ENCODE measurements around the gene CERS6.
"Not testable (repeated sequence)": the region's sequence is repeated elsewhere in the genome, so short reads cannot be mapped to it uniquely, and the experiment has no call there.

The CERS6 gene

GRCh38 chr2:168490015-168490874, 34.2 kb downstream of the CERS6 start:
- no peaks in the 10 kb centered on the region for H3K36me3 Mint-ChIP-seq (ENCODE audit: low read depth)
- H3K27me3 Mint-ChIP-seq = no peaks in the 10 kb centered on the region
- H3K4me3 Mint-ChIP-seq = peak overlapping the region; percentile 76
- H3K4me1 Mint-ChIP-seq (ENCODE audit: low read depth) = peaks cover 26% of the 10 kb centered on the region
- intact Hi-C loops (cut with micrococcal nuclease) = loop anchor here (2.0 kb wide), 1 partner anchor 33 kb away; the partner anchor contains the start of gene CERS6
- peak overlapping the region; percentile 78 for H3K27ac Mint-ChIP-seq
- no peaks in the 10 kb centered on the region for H3K9me3 Mint-ChIP-seq

GRCh38 chr2:168490946-168491605, 35.0 kb downstream of the CERS6 start:
- peak overlapping the region; percentile 78 for H3K27ac Mint-ChIP-seq
- H3K4me1 Mint-ChIP-seq (ENCODE audit: low read depth) = peaks cover 22% of the 10 kb centered on the region
- intact Hi-C loops (cut with micrococcal nuclease) = loop anchor here (2.0 kb wide), 1 partner anchor 34 kb away; the partner anchor contains the start of gene CERS6
- H3K4me3 Mint-ChIP-seq = peak overlapping the region; percentile 76
- H3K27me3 Mint-ChIP-seq = no peaks in the 10 kb centered on the region
- H3K36me3 Mint-ChIP-seq (ENCODE audit: low read depth) = peaks cover 7% of the 10 kb centered on the region
- no peaks in the 10 kb centered on the region for H3K9me3 Mint-ChIP-seq

- H3K27me3 Mint-ChIP-seq; H3K4me3 Mint-ChIP-seq; H3K9me3 Mint-ChIP-seq; H3K36me3 Mint-ChIP-seq (ENCODE audit: low read depth); H3K27ac Mint-ChIP-seq: not testable (repeated sequence)
- H3K4me1 Mint-ChIP-seq (ENCODE audit: low read depth) = peaks cover 22% of the 10 kb centered on the region
- intact Hi-C loops (cut with micrococcal nuclease) = loop anchor here (2.0 kb wide), 1 partner anchor 35 kb away; the partner anchor contains the start of gene CERS6
Observed at GRCh38 chr2:168491728-168492127, 35.7 kb downstream of the CERS6 start.

GRCh38 chr2:168493219-168493618, 37.1 kb downstream of the CERS6 start:
- H3K27ac Mint-ChIP-seq; intact Hi-C loops (cut with micrococcal nuclease): not testable (repeated sequence)

GRCh38 chr2:168494190-168494711, 38.2 kb downstream of the CERS6 start:
- intact Hi-C loops (cut with micrococcal nuclease) = no loop called here
- H3K27ac Mint-ChIP-seq = no peak overlapping the region
- no peaks in the 10 kb centered on the region for H3K27me3 Mint-ChIP-seq
- H3K36me3 Mint-ChIP-seq (ENCODE audit: low read depth) = peaks cover 12% of the 10 kb centered on the region
- no peak overlapping the region for H3K4me3 Mint-ChIP-seq
- H3K9me3 Mint-ChIP-seq = no peaks in the 10 kb centered on the region
- peaks cover 18% of the 10 kb centered on the region for H3K4me1 Mint-ChIP-seq (ENCODE audit: low read depth)

More at GRCh38 chr2:168493219-168493618, 37.1 kb downstream of the CERS6 start:
- not testable (repeated sequence) for H3K9me3 Mint-ChIP-seq; H3K36me3 Mint-ChIP-seq (ENCODE audit: low read depth); H3K4me3 Mint-ChIP-seq; H3K27me3 Mint-ChIP-seq
- H3K4me1 Mint-ChIP-seq (ENCODE audit: low read depth) = peaks cover 22% of the 10 kb centered on the region

- intact Hi-C loops (cut with micrococcal nuclease) = no loop called here
- Mint-ChIP-seq H3K4me1 (ENCODE audit: low read depth) (peaks cover 5% of the 10 kb centered on the region), H3K36me3 (ENCODE audit: low read depth) (peaks cover 17% of the 10 kb centered on the region), H3K9me3 (peaks cover 10% of the 10 kb centered on the region), H3K27me3 (no peaks in the 10 kb centered on the region), H3K4me3 (no peak overlapping the region), H3K27ac (no peak overlapping the region)
Observed at GRCh38 chr2:168495524-168495923, 39.5 kb downstream of the CERS6 start.

GRCh38 chr2:168496906-168497305, 40.8 kb downstream of the CERS6 start:
- Mint-ChIP-seq H3K9me3 (peaks cover 24% of the 10 kb centered on the region), H3K36me3 (ENCODE audit: low read depth) (peaks cover 20% of the 10 kb centered on the region), H3K4me3 (no peak overlapping the region), H3K27me3 (no peaks in the 10 kb centered on the region), H3K27ac (no peak overlapping the region), H3K4me1 (ENCODE audit: low read depth) (no peaks in the 10 kb centered on the region)
- intact Hi-C loops (cut with micrococcal nuclease) = no loop called here

GRCh38 chr2:168499500-168499899, 43.4 kb downstream of the CERS6 start:
- H3K4me3 Mint-ChIP-seq = no peak overlapping the region
- H3K27ac Mint-ChIP-seq = no peak overlapping the region
- H3K9me3 Mint-ChIP-seq = peaks cover 41% of the 10 kb centered on the region
- peaks cover 34% of the 10 kb centered on the region for H3K36me3 Mint-ChIP-seq (ENCODE audit: low read depth)
- H3K27me3 Mint-ChIP-seq = no peaks in the 10 kb centered on the region
- H3K4me1 Mint-ChIP-seq (ENCODE audit: low read depth) = peaks cover 12% of the 10 kb centered on the region
- intact Hi-C loops (cut with micrococcal nuclease) = no loop called here

- Mint-ChIP-seq H3K27me3 (no peaks in the 10 kb centered on the region), H3K27ac (no peak overlapping the region), H3K36me3 (ENCODE audit: low read depth) (peaks cover 32% of the 10 kb centered on the region), H3K4me3 (no peak overlapping the region), H3K4me1 (ENCODE audit: low read depth) (peaks cover 16% of the 10 kb centered on the region), H3K9me3 (peaks cover 41% of the 10 kb centered on the region)
- intact Hi-C loops (cut with micrococcal nuclease) = no loop called here
Observed at GRCh38 chr2:168500516-168500915, 44.4 kb downstream of the CERS6 start.

GRCh38 chr2:168501466-168502065, 45.5 kb downstream of the CERS6 start:
- H3K27me3 Mint-ChIP-seq = no peaks in the 10 kb centered on the region
- peaks cover 16% of the 10 kb centered on the region for H3K4me1 Mint-ChIP-seq (ENCODE audit: low read depth)
- no peak overlapping the region for H3K27ac Mint-ChIP-seq
- H3K4me3 Mint-ChIP-seq = no peak overlapping the region
- H3K9me3 Mint-ChIP-seq = peaks cover 41% of the 10 kb centered on the region
- H3K36me3 Mint-ChIP-seq (ENCODE audit: low read depth) = peaks cover 27% of the 10 kb centered on the region
- intact Hi-C loops (cut with micrococcal nuclease) = no loop called here

GRCh38 chr2:168502852-168503251, 46.8 kb downstream of the CERS6 start:
- Mint-ChIP-seq H3K36me3 (ENCODE audit: low read depth) (peaks cover 27% of the 10 kb centered on the region), H3K9me3 (peaks cover 41% of the 10 kb centered on the region), H3K4me1 (ENCODE audit: low read depth) (peaks cover 26% of the 10 kb centered on the region)
- H3K27me3 Mint-ChIP-seq; H3K27ac Mint-ChIP-seq; intact Hi-C loops (cut with micrococcal nuclease); H3K4me3 Mint-ChIP-seq: not testable (repeated sequence)

GRCh38 chr2:168503901-168504300, 47.8 kb downstream of the CERS6 start:
- Mint-ChIP-seq H3K27me3 (no peaks in the 10 kb centered on the region), H3K4me1 (ENCODE audit: low read depth) (peaks cover 32% of the 10 kb centered on the region), H3K4me3 (no peak overlapping the region), H3K36me3 (ENCODE audit: low read depth) (peaks cover 23% of the 10 kb centered on the region), H3K27ac (no peak overlapping the region), H3K9me3 (peaks cover 41% of the 10 kb centered on the region)
- intact Hi-C loops (cut with micrococcal nuclease) = no loop called here

- no peaks in the 10 kb centered on the region for H3K27me3 Mint-ChIP-seq
- intact Hi-C loops (cut with micrococcal nuclease) = no loop called here
- peaks cover 22% of the 10 kb centered on the region for H3K36me3 Mint-ChIP-seq (ENCODE audit: low read depth)
- H3K4me3 Mint-ChIP-seq = no peak overlapping the region
- H3K9me3 Mint-ChIP-seq = peaks cover 41% of the 10 kb centered on the region
- H3K27ac Mint-ChIP-seq = no peak overlapping the region
- H3K4me1 Mint-ChIP-seq (ENCODE audit: low read depth) = peaks cover 32% of the 10 kb centered on the region
Observed at GRCh38 chr2:168504323-168504722, 48.3 kb downstream of the CERS6 start.
